Epithelial cell of proximal tubule (primary cell): ENCODE measurements around the gene SPTBN2. TPM values are rescaled to one million over a fixed set of nuclear protein-coding genes. Genes with fewer than 3 reads are reported as not detected.
A peak's percentile ranks its signal among the peaks of the same experiment; 100 is the strongest.
"Not testable (repeated sequence)": the region's sequence is repeated elsewhere in the genome, so short reads cannot be mapped to it uniquely, and the experiment has no call there.

Experiments
- DNase-seq: peaks from one replicate; pipeline ENCODE4 v3.0.0-alpha.2; 2011; ENCODE audit warnings: low read depth
- H3K4me3 ChIP-seq: 2 replicates; pipeline ENCODE4 v1.5.1; 2011; ENCODE audit warnings: low read depth, mild to moderate bottlenecking, low read length
- total RNA-seq: library from RNA; depleted of rRNA; stranded (reverse); fragments of >200 nt; gene quantifications from 2 replicates; pipeline ENCODE4 v1.2.3, GENCODE V29; 2015
- TF ChIP-seq, protein P1 (sequence below): conservative IDR thresholded peaks from 2 replicates; pipeline ENCODE4 v1.5.1; 2012; ENCODE audit warnings: low read depth, mild to moderate bottlenecking, low read length

SPTBN2 gene
- total RNA-seq, 1 donor from 2014 or later: 63.9 TPM

DNA sequence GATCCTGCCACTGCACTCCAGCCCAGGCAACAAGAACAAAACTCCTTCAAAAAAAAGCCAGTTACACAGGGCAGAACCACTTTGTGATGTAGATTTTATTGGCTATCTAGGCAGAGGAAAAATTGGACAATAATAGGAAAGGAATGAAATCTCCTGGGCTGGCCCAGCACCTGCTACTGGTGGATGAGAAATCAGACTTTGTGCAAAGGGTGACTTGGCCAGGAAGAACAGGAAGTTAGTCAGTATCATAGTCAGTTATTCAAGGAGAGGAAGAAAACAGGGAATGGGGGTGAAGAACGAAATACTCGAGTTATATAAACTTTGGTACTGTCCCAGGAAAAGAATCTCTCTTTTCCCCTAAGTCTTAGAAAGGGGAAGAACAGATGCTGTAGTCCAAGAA lies 11.0 kb upstream of the SPTBN2 start:
- no peak for DNase-seq
- TF ChIP-seq, protein P1, sequence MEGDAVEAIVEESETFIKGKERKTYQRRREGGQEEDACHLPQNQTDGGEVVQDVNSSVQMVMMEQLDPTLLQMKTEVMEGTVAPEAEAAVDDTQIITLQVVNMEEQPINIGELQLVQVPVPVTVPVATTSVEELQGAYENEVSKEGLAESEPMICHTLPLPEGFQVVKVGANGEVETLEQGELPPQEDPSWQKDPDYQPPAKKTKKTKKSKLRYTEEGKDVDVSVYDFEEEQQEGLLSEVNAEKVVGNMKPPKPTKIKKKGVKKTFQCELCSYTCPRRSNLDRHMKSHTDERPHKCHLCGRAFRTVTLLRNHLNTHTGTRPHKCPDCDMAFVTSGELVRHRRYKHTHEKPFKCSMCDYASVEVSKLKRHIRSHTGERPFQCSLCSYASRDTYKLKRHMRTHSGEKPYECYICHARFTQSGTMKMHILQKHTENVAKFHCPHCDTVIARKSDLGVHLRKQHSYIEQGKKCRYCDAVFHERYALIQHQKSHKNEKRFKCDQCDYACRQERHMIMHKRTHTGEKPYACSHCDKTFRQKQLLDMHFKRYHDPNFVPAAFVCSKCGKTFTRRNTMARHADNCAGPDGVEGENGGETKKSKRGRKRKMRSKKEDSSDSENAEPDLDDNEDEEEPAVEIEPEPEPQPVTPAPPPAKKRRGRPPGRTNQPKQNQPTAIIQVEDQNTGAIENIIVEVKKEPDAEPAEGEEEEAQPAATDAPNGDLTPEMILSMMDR: no peak

DNA sequence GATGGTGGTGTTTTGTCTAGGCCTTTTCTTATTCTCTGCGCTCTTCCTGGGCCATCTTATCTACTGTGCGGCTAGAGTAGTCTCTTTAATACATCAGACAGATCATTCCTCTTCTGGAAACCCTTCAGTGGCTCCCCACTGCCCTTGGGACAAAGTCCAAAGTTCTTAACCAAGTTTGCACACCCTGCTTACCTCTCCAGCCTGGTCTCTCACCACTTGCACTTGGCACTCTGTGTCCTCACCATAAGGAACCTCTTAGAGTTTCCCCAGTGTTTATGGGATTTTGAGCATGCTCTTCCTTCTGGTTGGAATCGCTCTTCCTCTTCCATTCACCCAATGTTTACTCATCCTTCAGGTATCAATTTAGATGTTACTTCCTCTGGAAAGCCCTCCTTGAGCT lies 5.2 kb upstream of the SPTBN2 start:
- TF ChIP-seq, protein P1: no peak
- H3K4me3 ChIP-seq: no peak overlapping the region
- no peak for DNase-seq

More for the DNA sequence above, 11.0 kb upstream of the SPTBN2 start:
- no peak overlapping the region for H3K4me3 ChIP-seq

DNA sequence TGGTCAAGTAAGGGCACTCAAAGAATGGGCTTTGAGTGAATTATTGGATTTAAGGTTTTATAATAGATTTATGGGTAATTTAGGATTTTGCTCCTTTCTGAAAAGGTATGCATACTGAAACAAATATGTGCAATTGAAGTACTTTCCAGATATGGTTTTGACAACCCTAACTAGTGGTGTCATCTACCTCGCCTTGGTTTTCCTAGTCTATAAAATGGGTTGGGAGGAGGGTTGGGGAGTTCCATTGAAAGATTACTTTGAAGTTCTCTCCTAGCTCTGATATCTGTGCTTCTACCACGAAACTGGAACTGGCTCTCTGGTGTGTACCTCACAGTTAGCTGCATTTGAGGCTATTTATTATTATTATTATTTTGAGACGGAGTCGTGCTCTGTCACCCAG lies 431 bp upstream of the SPTBN2 start:
- H3K4me3 ChIP-seq: no peak overlapping the region
- TF ChIP-seq, protein P1: no peak
- DNase-seq: no peak

DNA sequence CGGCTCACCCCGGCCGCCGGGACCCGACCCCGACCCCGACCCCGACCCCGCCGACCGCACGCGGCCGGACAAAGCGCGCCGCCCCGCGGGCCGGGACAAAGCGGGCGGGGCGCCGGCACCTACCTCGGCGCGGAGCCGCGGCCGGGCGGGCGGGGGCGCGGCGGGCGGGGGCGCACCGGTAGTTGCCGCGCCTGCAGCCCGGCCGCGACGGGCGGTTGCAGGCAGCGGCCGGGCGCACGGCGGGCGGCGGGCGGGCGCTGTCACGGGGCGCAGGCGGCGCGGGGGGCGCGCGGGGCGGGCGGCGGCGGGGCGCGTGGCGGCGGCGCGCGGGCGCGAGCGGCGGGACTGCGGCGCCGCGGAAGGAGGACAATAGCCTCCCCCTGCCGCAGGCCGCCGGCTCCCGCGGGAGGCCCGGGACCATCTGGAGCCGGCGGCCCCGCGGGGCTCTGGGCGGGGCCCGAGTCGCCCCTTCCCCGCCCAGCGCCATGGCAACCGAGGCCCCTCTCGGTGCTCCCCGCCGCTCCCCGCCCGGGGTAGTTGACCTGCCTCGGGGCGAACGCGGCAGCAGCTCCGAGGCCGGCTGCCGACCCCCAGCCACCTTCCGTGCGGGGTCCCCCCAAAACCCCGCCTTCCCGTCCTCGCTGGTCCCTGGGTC lies 851 bp downstream of the SPTBN2 start:
- TF ChIP-seq, protein P1: no peak
- H3K4me3 ChIP-seq: peak overlapping the region; percentile 74
- no peak for DNase-seq

DNA sequence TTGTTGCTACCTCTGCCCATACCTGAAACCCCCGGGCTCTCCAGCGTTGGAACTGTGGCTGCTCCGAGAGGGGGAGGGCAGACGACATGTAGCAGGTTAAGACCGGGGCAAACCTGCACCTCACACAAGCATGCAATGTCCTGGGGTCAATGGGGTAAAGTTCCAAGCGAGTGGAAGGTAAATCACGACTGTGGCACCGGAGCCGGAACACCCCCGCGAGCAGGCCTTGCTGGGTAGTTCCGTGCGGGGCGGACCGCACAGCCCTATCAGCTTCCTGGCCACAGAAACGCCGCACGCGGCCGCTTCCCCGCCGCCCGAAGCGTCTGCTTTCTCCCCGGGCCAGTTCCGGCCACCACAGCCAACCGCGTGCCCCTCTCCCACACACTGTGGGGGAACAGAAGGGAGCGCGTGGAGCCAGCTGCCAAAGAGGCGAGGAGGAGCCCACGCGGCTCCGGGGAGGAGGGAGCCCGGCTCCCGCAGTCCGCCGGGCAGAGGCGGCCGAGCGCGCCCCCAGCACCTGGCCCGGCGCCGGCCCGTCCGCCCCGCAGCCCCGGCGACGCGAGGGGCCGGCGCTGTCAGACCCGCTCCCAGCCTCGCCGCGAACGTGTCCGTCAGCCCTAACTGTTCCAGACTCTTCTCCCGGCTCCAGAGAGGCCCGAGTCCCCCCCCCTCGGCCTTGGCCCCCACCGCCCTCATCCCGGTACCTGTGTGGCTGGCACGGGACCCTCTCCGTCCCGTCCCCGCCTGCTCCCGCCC lies 1.6 kb downstream of the SPTBN2 start:
- TF ChIP-seq, protein P1: no peak
- no peak for DNase-seq
- H3K4me3 ChIP-seq: peak overlapping the region; percentile 74

DNA sequence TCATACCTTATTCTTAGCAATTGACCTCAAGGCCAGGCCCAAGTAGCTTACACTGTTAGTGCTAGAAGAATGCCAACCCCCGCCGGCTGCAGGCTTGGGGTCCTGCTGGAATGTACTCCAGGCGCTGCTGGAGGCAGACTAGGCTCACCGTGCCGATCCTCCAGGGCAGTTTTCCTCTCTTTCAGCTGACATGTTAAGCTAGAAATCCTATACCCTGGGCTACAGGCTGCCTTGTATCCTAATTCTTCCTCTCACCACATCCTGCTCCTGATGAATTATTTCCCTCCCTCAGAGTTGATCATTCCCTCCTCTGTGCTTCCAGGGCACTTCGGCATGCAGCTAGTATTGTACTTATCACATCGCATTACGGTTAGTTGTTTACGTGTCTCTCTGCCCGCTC lies 3.4 kb downstream of the SPTBN2 start:
- TF ChIP-seq, protein P1: no peak
- no peak for DNase-seq
- no peak overlapping the region for H3K4me3 ChIP-seq

DNA sequence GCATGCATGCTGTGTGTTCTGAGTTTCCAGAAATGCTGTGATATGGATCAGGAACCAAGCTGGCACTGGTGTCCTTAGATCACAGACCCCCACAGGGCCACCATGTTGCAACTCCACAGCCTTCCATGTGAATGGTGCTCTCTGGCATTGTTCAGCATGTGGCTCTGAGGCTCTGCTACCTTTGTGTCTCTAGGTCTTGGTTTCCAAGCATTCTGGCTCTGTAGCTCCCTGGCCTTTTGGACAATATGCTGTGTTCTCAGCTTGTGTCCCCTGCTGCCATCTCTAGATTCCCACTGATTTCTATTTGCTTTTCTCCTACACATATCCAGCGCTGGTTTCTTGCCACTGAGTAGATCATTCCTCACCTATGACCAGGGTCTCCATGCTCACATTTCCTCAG lies 3.9 kb downstream of the SPTBN2 start:
- TF ChIP-seq, protein P1: no peak
- DNase-seq: no peak
- H3K4me3 ChIP-seq: no peak overlapping the region

DNA sequence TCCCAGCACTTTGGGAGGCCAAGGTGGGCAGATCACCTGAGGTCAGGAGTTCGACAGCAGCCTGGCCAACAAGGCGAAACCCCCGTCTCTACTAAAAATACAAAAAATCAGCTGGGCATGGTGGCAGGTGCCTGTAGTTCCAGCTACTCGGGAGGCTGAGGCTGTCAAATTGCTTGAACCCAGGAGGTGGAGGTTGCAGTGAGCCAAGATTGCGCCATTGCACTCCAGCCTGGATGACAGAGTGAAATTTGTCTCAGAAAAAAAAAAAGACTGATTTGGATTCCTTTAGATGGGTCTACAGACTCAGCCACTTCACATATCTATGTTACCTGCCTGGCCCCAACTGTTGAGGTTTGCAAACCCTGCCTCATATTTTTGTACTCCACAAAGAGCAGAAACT lies 4.8 kb downstream of the SPTBN2 start:
- not testable (repeated sequence) for DNase-seq, H3K4me3 ChIP-seq
